ENCODE results near the gene HORMAD2.

Gene HORMAD2

GRCh38 chr22:30181459-30182349, 101.4 kb downstream of the HORMAD2 start:
- H3K4me3 ChIP-seq (ENCODE audit: low read length), result no peak overlapping the region
- no peak for TF ChIP-seq ZNF274 (IDR thresholded peaks at IDR 0.05; ENCODE audit: low read depth, low read length)

GRCh38 chr22:30182350-30182745, 102.1 kb downstream of the HORMAD2 start:
- no peak for TF ChIP-seq ZNF274 (IDR thresholded peaks at IDR 0.05; ENCODE audit: low read depth, low read length)
- no peak overlapping the region for H3K4me3 ChIP-seq (ENCODE audit: low read length)

- TF ChIP-seq ZNF274 (IDR thresholded peaks at IDR 0.05; ENCODE audit: low read depth, low read length), result no peak
- no peak overlapping the region for H3K4me3 ChIP-seq (ENCODE audit: low read length)
Observed at GRCh38 chr22:30182815-30183214, 102.6 kb downstream of the HORMAD2 start.

GRCh38 chr22:30183271-30183670, 103.0 kb downstream of the HORMAD2 start:
- H3K4me3 ChIP-seq (ENCODE audit: low read length), result no peak overlapping the region
- TF ChIP-seq ZNF274 (IDR thresholded peaks at IDR 0.05; ENCODE audit: low read depth, low read length), result no peak

- TF ChIP-seq ZNF274 (IDR thresholded peaks at IDR 0.05; ENCODE audit: low read depth, low read length), result no peak
Observed at GRCh38 chr22:30183861-30184278, 103.6 kb downstream of the HORMAD2 start.

GRCh38 chr22:30185129-30185528, 104.9 kb downstream of the HORMAD2 start:
- TF ChIP-seq ZNF274 (IDR thresholded peaks at IDR 0.05; ENCODE audit: low read depth, low read length), result no peak
- no peak overlapping the region for H3K4me3 ChIP-seq (ENCODE audit: low read length)

More at GRCh38 chr22:30183861-30184278, 103.6 kb downstream of the HORMAD2 start:
- no peak overlapping the region for H3K4me3 ChIP-seq (ENCODE audit: low read length)

GRCh38 chr22:30185549-30185948, 105.3 kb downstream of the HORMAD2 start:
- no peak overlapping the region for H3K4me3 ChIP-seq (ENCODE audit: low read length)
- TF ChIP-seq ZNF274 (IDR thresholded peaks at IDR 0.05; ENCODE audit: low read depth, low read length), result no peak

- TF ChIP-seq ZNF274 (IDR thresholded peaks at IDR 0.05; ENCODE audit: low read depth, low read length), result no peak
- H3K4me3 ChIP-seq (ENCODE audit: low read length), result no peak overlapping the region
Observed at GRCh38 chr22:30186041-30186440, 105.8 kb downstream of the HORMAD2 start.

GRCh38 chr22:30186510-30186909, 106.2 kb downstream of the HORMAD2 start:
- TF ChIP-seq ZNF274 (IDR thresholded peaks at IDR 0.05; ENCODE audit: low read depth, low read length), result no peak
- H3K4me3 ChIP-seq (ENCODE audit: low read length), result no peak overlapping the region

GRCh38 chr22:30187094-30187493, 106.8 kb downstream of the HORMAD2 start:
- no peak for TF ChIP-seq ZNF274 (IDR thresholded peaks at IDR 0.05; ENCODE audit: low read depth, low read length)
- H3K4me3 ChIP-seq (ENCODE audit: low read length), result no peak overlapping the region

- no peak overlapping the region for H3K4me3 ChIP-seq (ENCODE audit: low read length)
- TF ChIP-seq ZNF274 (IDR thresholded peaks at IDR 0.05; ENCODE audit: low read depth, low read length), result no peak
Observed at GRCh38 chr22:30187529-30188407, 107.5 kb downstream of the HORMAD2 start.

- H3K4me3 ChIP-seq (ENCODE audit: low read length), result no peak overlapping the region
- no peak for TF ChIP-seq ZNF274 (IDR thresholded peaks at IDR 0.05; ENCODE audit: low read depth, low read length)
Observed at GRCh38 chr22:30188911-30189310, 108.6 kb downstream of the HORMAD2 start.

- TF ChIP-seq ZNF274 (IDR thresholded peaks at IDR 0.05; ENCODE audit: low read depth, low read length), result no peak
- H3K4me3 ChIP-seq (ENCODE audit: low read length), result no peak overlapping the region
Observed at GRCh38 chr22:30190574-30190973, 110.3 kb downstream of the HORMAD2 start.

- no peak for TF ChIP-seq ZNF274 (IDR thresholded peaks at IDR 0.05; ENCODE audit: low read depth, low read length)
- H3K4me3 ChIP-seq (ENCODE audit: low read length), result no peak overlapping the region
Observed at GRCh38 chr22:30191040-30191701, 110.9 kb downstream of the HORMAD2 start.

Measured in GM08714 (cell line).